ENCODE results near the gene KCNJ15.

DNA sequence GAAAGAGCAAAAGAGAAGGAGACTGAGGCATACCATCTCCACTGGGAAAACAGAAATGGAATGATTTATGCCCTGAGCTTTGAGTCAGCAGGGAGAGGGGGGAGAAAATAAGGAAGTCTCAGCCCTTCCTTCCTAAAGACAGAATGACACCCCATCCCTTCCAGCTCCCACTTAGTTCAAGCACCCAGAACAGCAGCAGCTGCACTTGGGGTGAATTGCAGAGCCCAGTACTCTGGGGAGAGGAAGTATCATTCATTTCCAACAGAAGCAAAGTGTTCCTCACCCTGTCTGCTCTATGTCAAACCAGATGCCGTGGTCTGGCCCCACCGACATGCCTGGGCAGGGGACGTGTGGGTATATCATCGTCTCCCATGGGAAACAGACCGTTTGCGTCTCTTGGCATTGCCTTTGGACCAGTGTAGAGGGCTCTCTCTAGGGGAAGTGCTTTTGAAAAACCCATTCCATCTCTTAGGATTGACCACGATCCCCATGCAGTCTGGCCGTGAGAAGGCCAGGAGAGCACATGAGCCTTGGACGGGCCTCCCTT is 1.1 kb upstream of the KCNJ15 start:
- TF ChIP-seq, protein P1, sequence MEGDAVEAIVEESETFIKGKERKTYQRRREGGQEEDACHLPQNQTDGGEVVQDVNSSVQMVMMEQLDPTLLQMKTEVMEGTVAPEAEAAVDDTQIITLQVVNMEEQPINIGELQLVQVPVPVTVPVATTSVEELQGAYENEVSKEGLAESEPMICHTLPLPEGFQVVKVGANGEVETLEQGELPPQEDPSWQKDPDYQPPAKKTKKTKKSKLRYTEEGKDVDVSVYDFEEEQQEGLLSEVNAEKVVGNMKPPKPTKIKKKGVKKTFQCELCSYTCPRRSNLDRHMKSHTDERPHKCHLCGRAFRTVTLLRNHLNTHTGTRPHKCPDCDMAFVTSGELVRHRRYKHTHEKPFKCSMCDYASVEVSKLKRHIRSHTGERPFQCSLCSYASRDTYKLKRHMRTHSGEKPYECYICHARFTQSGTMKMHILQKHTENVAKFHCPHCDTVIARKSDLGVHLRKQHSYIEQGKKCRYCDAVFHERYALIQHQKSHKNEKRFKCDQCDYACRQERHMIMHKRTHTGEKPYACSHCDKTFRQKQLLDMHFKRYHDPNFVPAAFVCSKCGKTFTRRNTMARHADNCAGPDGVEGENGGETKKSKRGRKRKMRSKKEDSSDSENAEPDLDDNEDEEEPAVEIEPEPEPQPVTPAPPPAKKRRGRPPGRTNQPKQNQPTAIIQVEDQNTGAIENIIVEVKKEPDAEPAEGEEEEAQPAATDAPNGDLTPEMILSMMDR (conservative IDR thresholded peaks at IDR 0.05 in 1 of 2, IDR thresholded peaks at IDR 0.05 in 1 of 2; ENCODE audit: low read depth in 1 of 2, low read length in 2 of 2), result no peak
- TF ChIP-seq EZH2 (IDR thresholded peaks at IDR 0.05; ENCODE audit: low read length, missing control alignments), result no peak
